NCI-H748 (cell line): Measurements from ENCODE around the gene CAMK2A.

Experiments used
- DNase-seq: peaks from one replicate; lab custom pipeline; 2025; ENCODE audit not compliant: unreplicated experiment; lab: John Stamatoyannopoulos, UW

Gene CAMK2A

GRCh38 chr5:150189326-150189725 lies 100.2 kb downstream of the CAMK2A start:
- DNase-seq, result no peak

DNA sequence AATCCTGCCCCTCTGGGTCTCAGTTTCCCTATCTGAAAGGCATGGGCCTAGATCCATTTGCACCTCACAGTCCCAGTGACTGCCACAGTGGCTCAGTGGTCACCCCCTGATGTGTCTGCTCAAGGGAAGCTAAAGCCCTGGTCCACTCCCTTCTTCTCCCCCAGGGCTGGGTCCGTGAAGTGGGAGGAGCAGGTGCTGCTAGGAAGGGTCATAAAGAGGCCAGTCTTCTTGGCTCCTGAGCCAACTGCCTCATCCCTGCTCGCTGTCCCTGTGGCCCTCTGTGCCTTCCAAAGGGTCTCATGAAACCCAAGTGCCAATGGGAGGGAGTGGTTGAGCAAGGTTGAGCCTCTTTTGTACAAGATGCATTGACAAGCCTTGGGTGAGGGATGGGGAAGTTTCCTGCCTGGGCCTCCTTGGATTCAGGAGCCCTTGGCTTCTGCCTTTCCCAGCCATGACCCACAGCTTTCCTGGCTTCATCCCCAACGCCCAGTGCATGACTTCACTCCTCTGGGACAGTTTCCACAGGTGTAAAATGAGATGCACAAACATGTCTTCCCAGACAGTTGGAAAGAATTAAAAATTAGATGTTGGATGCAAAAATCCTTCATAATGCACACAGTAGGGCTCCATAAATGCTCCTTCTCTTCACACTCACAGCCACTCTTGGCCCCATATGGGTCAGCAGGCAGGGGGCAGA lies 101.3 kb downstream of the CAMK2A start:
- no peak for DNase-seq

GRCh38 chr5:150186897-150187296 lies 102.7 kb downstream of the CAMK2A start:
- DNase-seq, result no peak

DNA sequence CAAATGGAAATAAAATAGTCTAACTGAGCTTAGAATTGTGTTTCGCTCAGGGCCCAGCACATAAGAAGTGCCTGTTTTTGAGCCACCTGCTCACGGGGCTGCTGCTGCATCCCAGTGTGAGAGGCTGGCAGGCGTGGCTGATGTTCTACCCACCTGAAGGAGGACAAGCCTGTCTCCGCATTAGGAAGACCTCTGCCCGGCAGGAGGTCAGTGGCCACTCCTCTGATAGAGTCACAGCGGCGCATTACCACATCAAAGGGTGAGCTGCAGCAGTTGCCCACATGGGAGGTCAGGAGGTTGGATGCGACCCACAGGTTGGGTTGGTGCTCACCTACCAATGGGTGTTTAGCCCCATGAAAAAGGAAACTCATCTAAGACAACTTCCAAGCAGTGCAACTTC lies 103.4 kb downstream of the CAMK2A start:
- DNase-seq, result no peak

DNA sequence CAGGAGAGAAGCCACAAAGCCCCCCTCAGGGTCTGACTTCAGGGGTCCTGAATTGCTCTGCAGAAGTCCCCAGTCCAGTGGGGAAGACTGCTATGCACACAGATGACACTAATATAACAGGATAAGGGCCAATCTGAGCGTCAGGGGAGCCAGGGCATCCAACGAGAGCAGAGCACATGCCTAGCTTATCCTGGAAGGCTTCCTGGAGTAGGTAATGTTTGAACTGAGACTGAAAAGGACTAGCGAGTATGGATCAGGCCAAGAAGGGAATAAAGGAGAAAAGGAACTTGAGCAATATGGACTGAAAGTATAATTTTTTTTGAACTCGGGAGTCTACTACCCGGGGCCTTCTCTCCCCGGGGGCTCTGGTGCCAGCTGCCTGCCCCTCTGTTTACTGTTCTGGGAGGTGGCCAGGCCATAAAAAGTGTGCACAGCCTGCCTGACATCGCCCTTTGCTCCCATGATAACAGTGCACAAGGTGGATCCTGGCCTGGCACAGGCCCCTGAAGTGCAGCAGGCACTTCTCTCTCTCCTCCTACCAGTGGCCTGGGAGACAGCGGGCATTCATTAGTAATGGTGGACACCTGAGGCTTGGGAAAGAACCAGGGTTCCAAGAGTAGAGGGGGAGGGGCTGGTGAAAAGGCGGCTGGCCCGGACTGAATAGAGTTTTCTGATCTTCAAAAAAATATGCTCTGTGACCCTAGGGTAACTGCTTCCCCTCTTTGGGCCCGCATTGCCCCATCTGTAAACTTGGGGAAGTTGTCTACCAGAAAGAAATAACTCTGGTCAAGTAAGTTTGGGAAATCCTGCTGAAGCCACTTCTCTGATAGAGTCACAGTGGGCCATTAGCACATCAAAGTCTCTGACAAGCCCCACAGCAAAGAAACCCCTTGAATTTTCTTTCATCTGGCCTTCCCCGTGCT lies 104.3 kb downstream of the CAMK2A start:
- no peak for DNase-seq

- DNase-seq, result no peak
Measured at GRCh38 chr5:150184006-150184405, 105.6 kb downstream of the CAMK2A start.

- no peak for DNase-seq
Measured at GRCh38 chr5:150183436-150183835, 106.1 kb downstream of the CAMK2A start.

GRCh38 chr5:150182774-150183173 lies 106.8 kb downstream of the CAMK2A start:
- DNase-seq, result no peak

GRCh38 chr5:150181766-150182545 lies 107.6 kb downstream of the CAMK2A start:
- DNase-seq, result no peak

- DNase-seq, result no peak
Measured at GRCh38 chr5:150181027-150181426, 108.5 kb downstream of the CAMK2A start.

DNA sequence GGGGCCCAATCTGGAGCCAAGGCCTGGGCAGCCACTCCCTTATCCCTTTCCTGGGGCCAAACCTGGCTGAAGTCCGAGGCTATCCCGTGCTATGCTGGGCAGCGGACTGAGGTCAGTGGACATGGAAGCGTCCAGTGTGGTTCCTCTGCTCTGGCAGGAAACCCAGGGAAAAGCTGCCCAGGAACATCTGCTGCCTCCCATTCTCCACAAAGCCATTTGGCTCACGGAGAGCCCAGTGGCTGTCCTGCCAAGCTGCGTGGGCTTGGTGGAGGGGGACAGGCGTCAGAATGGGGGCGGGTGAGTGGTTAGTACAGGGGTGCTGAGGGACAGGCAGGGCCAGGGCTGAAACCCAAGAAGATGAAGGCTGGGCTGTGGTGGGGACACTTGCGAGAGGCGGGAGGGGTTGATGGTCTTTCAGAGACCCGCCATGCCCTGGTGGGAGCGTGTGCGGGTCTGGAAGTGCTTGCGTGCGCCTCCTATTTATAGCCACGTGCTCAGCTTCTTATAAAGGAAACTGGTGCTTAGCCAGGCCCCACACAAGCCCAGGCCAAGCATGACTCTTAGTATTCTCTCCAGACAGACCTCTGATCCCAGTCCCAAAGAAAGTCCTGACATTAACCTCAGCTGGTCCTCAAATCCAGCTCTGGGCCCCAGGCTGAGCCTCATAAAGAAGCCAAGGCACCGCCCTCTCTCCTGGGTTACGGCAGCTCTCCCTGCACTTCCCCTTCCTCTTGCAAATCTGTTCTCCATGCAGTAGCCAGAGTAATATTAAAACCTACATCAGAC lies 109.1 kb downstream of the CAMK2A start:
- DNase-seq, result no peak

- no peak for DNase-seq
Measured at GRCh38 chr5:150179019-150179620, 110.5 kb downstream of the CAMK2A start.

DNA sequence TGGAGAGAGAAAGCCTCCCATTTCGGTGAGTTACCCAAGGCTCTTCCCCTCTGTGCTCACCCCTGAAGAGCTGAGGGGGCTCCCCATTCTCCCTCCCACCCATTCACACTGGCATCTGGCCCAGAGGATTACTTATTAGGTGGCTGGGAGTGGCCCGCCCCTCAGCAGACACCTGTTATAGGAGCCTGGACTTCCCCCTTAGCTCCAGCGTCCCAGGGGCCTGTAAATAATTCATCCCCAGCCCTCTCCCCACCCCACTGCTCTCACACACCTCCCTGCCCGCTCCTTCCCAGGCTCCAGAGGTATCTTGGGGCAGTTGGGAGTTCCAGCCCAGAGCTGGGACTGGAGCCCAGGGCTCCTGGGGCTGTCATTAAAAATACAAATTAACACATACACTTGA lies 111.3 kb downstream of the CAMK2A start:
- DNase-seq, result no peak

DNA sequence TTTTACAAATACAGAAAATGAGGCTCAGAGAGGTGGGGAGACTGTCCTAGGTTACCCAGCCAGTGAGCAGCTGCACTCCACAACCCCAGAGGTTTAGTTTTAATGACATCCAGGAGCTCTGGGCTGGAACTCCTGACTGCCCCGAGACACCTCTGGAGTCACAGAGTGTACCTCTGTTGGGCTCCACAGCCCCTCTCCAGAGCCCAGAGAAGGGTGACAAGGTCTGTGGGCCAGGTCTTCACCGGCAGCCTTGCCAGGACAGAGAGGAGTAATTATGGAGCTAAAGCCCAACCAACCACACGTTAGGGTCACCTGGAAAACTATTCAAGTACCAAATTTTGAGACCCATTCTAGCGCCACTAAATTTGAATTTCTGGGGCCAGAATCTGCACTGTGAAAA lies 111.9 kb downstream of the CAMK2A start:
- no peak for DNase-seq

DNA sequence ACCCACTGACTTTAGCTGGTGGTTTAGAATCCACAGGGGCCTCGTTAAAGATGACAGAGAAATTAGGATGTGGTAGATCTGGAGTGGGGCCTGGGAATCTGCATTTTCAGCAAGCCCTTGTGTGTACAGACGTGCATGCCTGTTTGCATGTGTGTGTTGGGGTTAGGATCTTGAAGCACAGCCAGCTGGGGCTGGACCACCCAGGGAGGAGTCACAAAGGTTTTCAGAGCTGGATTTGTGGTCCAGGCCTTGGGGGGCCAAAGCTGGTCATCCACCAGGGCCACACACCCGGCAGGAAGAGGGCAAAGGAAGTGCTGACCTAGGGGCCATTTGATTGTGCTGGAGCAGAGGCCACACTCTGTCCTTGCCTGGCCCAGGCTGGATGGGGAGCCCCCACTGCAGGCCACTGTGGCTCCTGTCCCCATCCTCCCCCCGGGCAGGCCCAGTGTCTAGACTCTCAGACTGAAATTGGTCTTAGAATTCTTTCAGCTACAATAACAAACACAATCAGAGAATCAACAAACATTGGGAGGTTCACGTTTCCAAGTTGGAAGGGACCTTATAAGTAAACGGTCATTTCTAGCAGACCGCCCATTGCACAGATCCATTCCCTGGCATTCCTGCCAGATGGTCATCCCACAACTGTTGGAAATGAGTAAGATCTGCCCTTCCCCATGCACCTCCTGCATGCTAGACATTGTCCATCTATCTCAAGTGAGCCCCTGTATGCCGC lies 112.7 kb downstream of the CAMK2A start:
- DNase-seq, result no peak

DNA sequence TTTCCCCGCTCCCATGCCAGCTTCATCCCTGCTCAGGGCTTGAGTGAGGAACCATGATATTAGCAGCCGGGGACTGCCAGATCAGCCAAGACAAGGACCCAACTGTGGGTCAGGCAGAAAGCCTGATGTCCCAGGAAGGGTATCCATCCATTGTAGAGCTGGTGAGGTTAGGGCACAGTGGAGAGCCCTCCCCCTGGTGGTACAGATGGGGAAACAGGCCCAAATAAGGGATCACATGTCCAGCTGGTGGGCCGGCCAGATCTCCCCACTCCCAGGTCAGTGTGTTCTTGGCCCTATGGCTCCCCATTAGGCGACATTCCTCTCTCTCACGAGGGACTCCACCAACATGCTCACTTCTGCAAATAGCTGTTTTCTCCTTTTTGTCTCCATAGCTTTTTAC lies 114.0 kb downstream of the CAMK2A start:
- no peak for DNase-seq

DNA sequence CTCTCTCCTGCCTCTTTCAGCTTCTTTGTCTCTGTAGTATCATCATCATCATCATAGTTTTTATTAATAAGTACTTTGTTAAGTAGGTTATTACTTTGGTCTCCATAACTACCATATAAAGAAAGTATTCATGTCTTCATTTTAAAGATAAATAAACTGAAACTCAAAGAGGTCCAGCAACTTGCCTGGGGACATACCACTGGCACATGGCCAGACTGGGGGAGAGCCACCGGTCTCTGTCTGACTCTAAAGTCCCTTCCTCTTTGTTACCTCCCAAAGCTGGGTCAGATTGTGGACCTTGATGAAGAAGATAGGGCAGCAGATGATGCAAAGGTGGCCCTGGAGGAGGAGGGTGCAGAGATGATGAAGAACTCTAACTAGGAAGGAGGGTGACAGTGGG lies 114.5 kb downstream of the CAMK2A start:
- DNase-seq, result no peak

DNA sequence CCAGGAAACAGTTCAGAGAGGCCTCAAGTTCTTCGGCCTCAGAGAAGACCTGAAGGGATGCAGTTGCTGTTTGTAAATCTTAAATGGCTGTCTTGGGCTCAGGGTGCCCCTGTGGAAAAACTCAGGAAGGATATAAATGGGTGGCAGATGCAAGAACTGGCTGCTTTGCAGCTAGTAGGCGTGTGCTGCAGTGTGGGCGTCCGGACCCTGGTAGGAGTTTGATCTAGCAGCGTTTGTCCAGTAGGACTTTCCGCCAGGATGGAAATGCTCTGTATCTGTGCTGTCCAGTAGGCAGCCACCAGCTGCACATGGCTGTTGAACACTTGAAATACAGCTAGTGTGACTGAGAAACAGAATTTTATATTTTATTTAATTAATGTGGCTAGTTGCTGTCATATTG lies 115.3 kb downstream of the CAMK2A start:
- DNase-seq, result no peak

DNA sequence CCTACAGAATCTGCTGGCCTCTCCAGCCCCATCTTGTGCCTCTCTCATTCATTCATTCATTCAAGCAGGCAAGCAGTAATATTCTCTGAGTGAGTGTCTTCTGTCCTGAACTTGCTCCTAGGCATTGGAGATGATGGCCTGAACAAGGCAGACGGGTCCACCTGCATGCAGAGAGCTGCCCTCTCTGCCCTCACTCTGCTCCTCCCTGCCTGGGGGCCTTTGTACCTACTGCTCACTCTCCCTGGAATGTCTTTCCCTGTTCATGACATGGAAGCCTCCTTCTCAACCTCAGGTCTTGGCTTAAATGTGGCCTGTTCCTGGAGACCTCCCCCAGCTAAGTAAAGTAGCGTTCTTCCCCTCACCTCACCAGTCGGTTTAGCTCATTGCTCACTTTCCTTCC lies 116.4 kb downstream of the CAMK2A start:
- no peak for DNase-seq

GRCh38 chr5:150172556-150172955 lies 117.0 kb downstream of the CAMK2A start:
- no peak for DNase-seq
